Measurements from ENCODE around the gene CPNE4. TPM values are rescaled to one million over a fixed set of nuclear protein-coding genes. Genes with fewer than 3 reads are reported as not detected.

Gene CPNE4
- total RNA-seq, 4 donors from 2014 or later, result 0.79 TPM; not detected in 3

- no peak for TF ChIP-seq CTCF (IDR thresholded peaks at IDR 0.05)
- DNase-seq (ENCODE audit: low spot score) (no peak), ATAC-seq (ENCODE audit: low FRiP score) (no peak)
These were observed 340.4 kb downstream of the CPNE4 start for GRCh38 chr3:131694376-131694775.

DNA sequence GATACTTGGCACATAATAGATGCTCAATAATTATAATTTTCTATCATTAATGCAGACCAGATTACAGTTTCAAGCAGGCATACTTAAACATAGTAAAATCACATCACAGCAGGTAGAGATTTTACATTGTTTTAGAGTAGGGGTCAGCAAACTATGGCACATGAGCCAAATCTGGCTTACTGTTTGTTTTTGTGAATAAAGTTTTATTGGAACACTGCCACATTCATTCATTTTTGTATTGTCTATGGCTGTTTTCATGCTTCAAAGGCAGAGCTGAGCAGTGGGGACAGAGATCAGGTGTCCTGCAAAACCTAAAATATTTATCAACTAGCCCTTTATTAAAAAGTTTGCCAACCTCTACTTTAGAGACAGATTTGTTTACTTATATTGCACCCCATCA is 342.5 kb downstream of the CPNE4 start:
- ATAC-seq (ENCODE audit: low FRiP score) (no peak), DNase-seq (ENCODE audit: low spot score) (no peak)
- no peak for TF ChIP-seq CTCF (IDR thresholded peaks at IDR 0.05)

GRCh38 chr3:131690800-131691199 is 344.0 kb downstream of the CPNE4 start:
- no peak for ATAC-seq (ENCODE audit: low FRiP score)
- no peak for TF ChIP-seq CTCF (IDR thresholded peaks at IDR 0.05)
- no peak for DNase-seq (ENCODE audit: low spot score)

GRCh38 chr3:131688370-131688769 is 346.4 kb downstream of the CPNE4 start:
- no peak for ATAC-seq (ENCODE audit: low FRiP score)
- no peak for DNase-seq (ENCODE audit: low spot score)
- no peak for TF ChIP-seq CTCF (IDR thresholded peaks at IDR 0.05)

GRCh38 chr3:131669600-131669999 is 365.2 kb downstream of the CPNE4 start:
- no peak for TF ChIP-seq CTCF (IDR thresholded peaks at IDR 0.05)
- DNase-seq (ENCODE audit: low spot score) (no peak), ATAC-seq (ENCODE audit: low FRiP score) (no peak)

DNA sequence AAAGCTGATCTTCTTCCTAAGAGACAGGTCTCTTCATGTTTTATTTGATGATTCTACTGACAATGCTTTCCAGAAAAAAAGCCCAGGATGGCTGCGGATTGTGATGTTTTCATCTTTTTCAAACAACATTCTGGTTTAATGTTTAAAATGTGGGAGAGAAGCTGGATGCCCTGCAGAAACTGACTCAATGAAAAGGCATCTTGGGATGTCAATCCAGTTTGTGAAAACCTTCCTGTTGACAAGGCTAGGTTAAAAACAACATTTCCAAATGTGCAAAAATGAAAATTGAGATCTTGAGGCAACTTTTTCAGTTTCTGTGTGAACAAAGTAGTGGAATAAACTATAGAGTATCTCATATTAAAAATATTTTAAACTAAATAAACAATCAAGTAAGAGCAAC is 376.0 kb downstream of the CPNE4 start:
- DNase-seq (ENCODE audit: low spot score) (no peak), ATAC-seq (ENCODE audit: low FRiP score) (no peak)
- no peak for TF ChIP-seq CTCF (IDR thresholded peaks at IDR 0.05)

DNA sequence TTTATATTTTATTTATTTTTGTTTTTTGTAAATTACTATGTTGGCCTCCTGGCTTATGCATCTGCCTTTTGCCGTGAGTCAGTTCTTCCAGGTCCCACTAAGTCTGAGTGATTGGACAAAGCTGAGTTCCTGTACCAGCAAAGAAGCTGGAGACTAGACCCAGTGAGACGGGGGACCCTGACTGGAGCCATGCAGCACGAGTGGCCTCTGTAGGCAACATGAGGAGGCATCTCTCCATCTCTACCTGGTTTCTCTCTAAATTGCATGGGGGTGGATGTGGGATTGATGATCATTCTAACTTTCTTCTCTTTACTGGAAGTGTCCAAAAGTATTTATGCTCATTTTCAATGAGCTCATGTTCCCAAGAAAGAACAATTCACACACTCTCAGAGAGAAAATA is 376.7 kb downstream of the CPNE4 start:
- no peak for ATAC-seq (ENCODE audit: low FRiP score)
- no peak for DNase-seq (ENCODE audit: low spot score)
- no peak for TF ChIP-seq CTCF (IDR thresholded peaks at IDR 0.05)
